ENCODE results near the gene ZNF821.

Gene ZNF821

GRCh38 chr16:71853413-71853812 lies 30.6 kb downstream of the ZNF821 start:
- TF ChIP-seq FOXP2 (optimal IDR thresholded peaks at IDR 0.05; ENCODE audit: borderline replicate concordance, extremely low read depth, extremely low read length, insufficient read depth) (no peak), SIN3A (IDR thresholded peaks at IDR 0.05; ENCODE audit: borderline replicate concordance, insufficient read depth, low read length) (no peak), POLR2AphosphoS5 (IDR thresholded peaks at IDR 0.05; ENCODE audit: low read depth, low read length) (no peak), TAF1 (IDR thresholded peaks at IDR 0.05; ENCODE audit: borderline replicate concordance, insufficient read depth, low read length) (no peak)
- TF ChIP-seq, protein P1, sequence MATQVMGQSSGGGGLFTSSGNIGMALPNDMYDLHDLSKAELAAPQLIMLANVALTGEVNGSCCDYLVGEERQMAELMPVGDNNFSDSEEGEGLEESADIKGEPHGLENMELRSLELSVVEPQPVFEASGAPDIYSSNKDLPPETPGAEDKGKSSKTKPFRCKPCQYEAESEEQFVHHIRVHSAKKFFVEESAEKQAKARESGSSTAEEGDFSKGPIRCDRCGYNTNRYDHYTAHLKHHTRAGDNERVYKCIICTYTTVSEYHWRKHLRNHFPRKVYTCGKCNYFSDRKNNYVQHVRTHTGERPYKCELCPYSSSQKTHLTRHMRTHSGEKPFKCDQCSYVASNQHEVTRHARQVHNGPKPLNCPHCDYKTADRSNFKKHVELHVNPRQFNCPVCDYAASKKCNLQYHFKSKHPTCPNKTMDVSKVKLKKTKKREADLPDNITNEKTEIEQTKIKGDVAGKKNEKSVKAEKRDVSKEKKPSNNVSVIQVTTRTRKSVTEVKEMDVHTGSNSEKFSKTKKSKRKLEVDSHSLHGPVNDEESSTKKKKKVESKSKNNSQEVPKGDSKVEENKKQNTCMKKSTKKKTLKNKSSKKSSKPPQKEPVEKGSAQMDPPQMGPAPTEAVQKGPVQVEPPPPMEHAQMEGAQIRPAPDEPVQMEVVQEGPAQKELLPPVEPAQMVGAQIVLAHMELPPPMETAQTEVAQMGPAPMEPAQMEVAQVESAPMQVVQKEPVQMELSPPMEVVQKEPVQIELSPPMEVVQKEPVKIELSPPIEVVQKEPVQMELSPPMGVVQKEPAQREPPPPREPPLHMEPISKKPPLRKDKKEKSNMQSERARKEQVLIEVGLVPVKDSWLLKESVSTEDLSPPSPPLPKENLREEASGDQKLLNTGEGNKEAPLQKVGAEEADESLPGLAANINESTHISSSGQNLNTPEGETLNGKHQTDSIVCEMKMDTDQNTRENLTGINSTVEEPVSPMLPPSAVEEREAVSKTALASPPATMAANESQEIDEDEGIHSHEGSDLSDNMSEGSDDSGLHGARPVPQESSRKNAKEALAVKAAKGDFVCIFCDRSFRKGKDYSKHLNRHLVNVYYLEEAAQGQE (IDR thresholded peaks at IDR 0.05; ENCODE audit: insufficient read depth in 1 of 2, low read depth in 2 of 2, low read length in 2 of 2), result no peak

DNA sequence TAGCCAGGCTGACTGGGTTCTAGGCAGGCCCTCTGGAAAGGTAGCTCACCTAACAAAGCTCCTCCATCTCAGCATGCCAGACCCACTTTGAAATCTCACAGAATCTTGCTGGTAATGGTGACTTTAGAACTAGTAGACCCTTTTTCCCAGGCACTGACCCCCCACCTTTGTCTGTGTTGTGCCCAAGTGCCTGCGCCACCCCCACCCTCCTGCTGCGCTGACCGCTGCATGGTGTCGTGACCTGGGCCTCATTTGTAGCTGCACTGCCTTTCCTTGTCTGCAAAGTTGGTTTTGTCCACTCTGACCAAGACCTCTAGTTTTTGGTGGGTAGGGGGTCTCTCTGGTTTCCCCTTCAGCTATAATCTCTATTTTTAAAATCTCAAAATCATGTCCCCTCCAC lies 31.4 kb downstream of the ZNF821 start:
- TF ChIP-seq FOXP2 (optimal IDR thresholded peaks at IDR 0.05; ENCODE audit: borderline replicate concordance, extremely low read depth, extremely low read length, insufficient read depth), result no peak
- no peak for TF ChIP-seq POLR2AphosphoS5 (IDR thresholded peaks at IDR 0.05; ENCODE audit: low read depth, low read length)

- no peak for TF ChIP-seq TAF1 (IDR thresholded peaks at IDR 0.05; ENCODE audit: borderline replicate concordance, insufficient read depth, low read length)
- TF ChIP-seq POLR2AphosphoS5 (IDR thresholded peaks at IDR 0.05; ENCODE audit: low read depth, low read length), result 0 out of 2 replicates have a peak, but pooled peaks have one; percentile 4
- TF ChIP-seq FOXP2 (optimal IDR thresholded peaks at IDR 0.05; ENCODE audit: borderline replicate concordance, extremely low read depth, extremely low read length, insufficient read depth), result no peak
Observed at GRCh38 chr16:71852158-71852557, 31.8 kb downstream of the ZNF821 start.

DNA sequence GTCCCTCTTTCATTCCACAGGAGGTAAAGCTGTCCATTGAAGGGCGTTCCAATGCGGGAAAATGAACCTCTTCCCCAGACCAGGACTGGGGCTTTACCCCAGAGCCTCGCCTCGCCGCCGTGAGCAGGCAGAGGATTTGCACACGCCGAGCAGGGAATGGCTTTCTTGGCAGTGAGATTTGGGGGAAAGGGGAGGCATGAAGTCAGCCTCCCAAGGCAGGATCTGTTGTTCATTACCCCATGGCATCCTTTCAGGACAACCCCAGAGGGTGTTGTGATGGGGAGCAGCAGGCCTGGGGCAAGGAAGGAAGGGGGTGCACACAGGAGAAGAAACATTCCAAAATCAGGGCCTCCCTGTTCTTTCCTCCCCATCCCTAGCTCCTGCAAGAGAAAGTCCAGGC lies 32.2 kb downstream of the ZNF821 start:
- TF ChIP-seq FOXP2 (optimal IDR thresholded peaks at IDR 0.05; ENCODE audit: borderline replicate concordance, extremely low read depth, extremely low read length, insufficient read depth), result no peak
- no peak for TF ChIP-seq POLR2AphosphoS5 (IDR thresholded peaks at IDR 0.05; ENCODE audit: low read depth, low read length)
- no peak for TF ChIP-seq TAF1 (IDR thresholded peaks at IDR 0.05; ENCODE audit: borderline replicate concordance, insufficient read depth, low read length)
- no peak for TF ChIP-seq SIN3A (IDR thresholded peaks at IDR 0.05; ENCODE audit: borderline replicate concordance, insufficient read depth, low read length)
- TF ChIP-seq, protein P1 (IDR thresholded peaks at IDR 0.05; ENCODE audit: insufficient read depth in 1 of 2, low read depth in 2 of 2, low read length in 2 of 2), result no peak

GRCh38 chr16:71848622-71849021 lies 35.4 kb downstream of the ZNF821 start:
- TF ChIP-seq, protein P1 (IDR thresholded peaks at IDR 0.05; ENCODE audit: insufficient read depth in 1 of 2, low read depth in 2 of 2, low read length in 2 of 2), result no peak
- no peak for TF ChIP-seq SIN3A (IDR thresholded peaks at IDR 0.05; ENCODE audit: borderline replicate concordance, insufficient read depth, low read length)
- TF ChIP-seq POLR2AphosphoS5 (IDR thresholded peaks at IDR 0.05; ENCODE audit: low read depth, low read length), result no peak
- TF ChIP-seq TAF1 (IDR thresholded peaks at IDR 0.05; ENCODE audit: borderline replicate concordance, insufficient read depth, low read length), result no peak
- TF ChIP-seq FOXP2 (optimal IDR thresholded peaks at IDR 0.05; ENCODE audit: borderline replicate concordance, extremely low read depth, extremely low read length, insufficient read depth), result no peak

DNA sequence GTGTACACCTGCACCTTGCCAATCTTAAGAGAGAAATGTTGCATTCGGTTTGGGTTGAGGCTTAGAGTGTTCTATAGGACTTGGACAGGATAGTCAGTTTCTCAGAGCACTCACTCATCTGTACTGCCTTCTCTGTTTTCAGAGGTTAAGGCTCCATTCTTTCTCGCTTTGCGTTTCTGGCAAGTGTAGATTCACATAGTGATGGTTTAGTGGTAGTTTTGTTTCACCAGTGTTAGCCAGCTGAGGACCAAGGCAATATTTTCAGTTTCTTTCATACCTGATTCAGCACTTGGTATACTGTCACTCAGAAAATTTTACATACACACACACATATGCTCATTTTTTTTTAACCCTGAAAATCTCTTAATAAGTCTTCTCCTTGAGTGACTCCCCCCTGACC lies 36.9 kb downstream of the ZNF821 start:
- TF ChIP-seq SIN3A (IDR thresholded peaks at IDR 0.05; ENCODE audit: borderline replicate concordance, insufficient read depth, low read length), result no peak
- no peak for TF ChIP-seq FOXP2 (optimal IDR thresholded peaks at IDR 0.05; ENCODE audit: borderline replicate concordance, extremely low read depth, extremely low read length, insufficient read depth)
- TF ChIP-seq TAF1 (IDR thresholded peaks at IDR 0.05; ENCODE audit: borderline replicate concordance, insufficient read depth, low read length), result no peak
- no peak for TF ChIP-seq POLR2AphosphoS5 (IDR thresholded peaks at IDR 0.05; ENCODE audit: low read depth, low read length)
- TF ChIP-seq, protein P1 (IDR thresholded peaks at IDR 0.05; ENCODE audit: insufficient read depth in 1 of 2, low read depth in 2 of 2, low read length in 2 of 2), result no peak
